Mesothelial cell of epicardium (in vitro differentiated cells): Measurements from ENCODE around the gene OTUD1. TPM values are rescaled to one million over a fixed set of nuclear protein-coding genes. Genes with fewer than 3 reads are reported as not detected.

Experiments
- DNase-seq, 2 experiments: peaks; one replicate each; pipeline ENCODE4 v3.0.0; 2021; ENCODE audit warnings: low spot score in 2 of 2; ENCODE audit not compliant: unreplicated experiment in 2 of 2
- H3K27ac Mint-ChIP-seq: 2 replicates; pipeline ENCODE4 v1.8.0; 2021; ENCODE audit warnings: mixed read lengths
- H3K27me3 Mint-ChIP-seq: 2 replicates; pipeline ENCODE4 v1.8.0; 2021; ENCODE audit warnings: low read depth, mixed read lengths
- H3K36me3 Mint-ChIP-seq: 2 replicates; pipeline ENCODE4 v1.8.0; 2021; ENCODE audit warnings: mixed read lengths
- H3K4me1 Mint-ChIP-seq: 2 replicates; pipeline ENCODE4 v1.8.0; 2021; ENCODE audit warnings: mixed read lengths
- H3K4me3 Mint-ChIP-seq: 2 replicates; pipeline ENCODE4 v1.8.0; 2021; ENCODE audit warnings: mild to moderate bottlenecking, moderate library complexity, mixed read lengths
- H3K9me3 Mint-ChIP-seq: 2 replicates; pipeline ENCODE4 v1.8.0; 2021; ENCODE audit warnings: mixed read lengths
- CTCF ChIP-seq: fragments of 200-600 bp; sonication (generic); IDR thresholded peaks from one replicate; pipeline ENCODE4 v1.5.0; 2021; ENCODE audit warnings: antibody characterized with exemption; ENCODE audit not compliant: unreplicated experiment
- total RNA-seq: library from RNA; stranded (reverse); gene quantifications from 3 replicates; pipeline ENCODE4 v1.2.1, GENCODE V29; 2021

The OTUD1 gene
- total RNA-seq, 1 donor from 2014 or later: 11.7 TPM

GRCh38 chr10:23417254-23417653, 21.6 kb upstream of the OTUD1 start:
- Mint-ChIP-seq H3K9me3 (no peaks in the 10 kb centered on the region), H3K4me3 (no peak overlapping the region), H3K27me3 (peaks cover 2% of the 10 kb centered on the region), H3K27ac (no peak overlapping the region), H3K36me3 (no peaks in the 10 kb centered on the region), H3K4me1 (peaks cover 20% of the 10 kb centered on the region)
- DNase-seq: no peak
- no peak for TF ChIP-seq CTCF

- no peaks in the 10 kb centered on the region for H3K9me3 Mint-ChIP-seq
- H3K4me3 Mint-ChIP-seq: no peak overlapping the region
- H3K4me1 Mint-ChIP-seq: peaks cover 27% of the 10 kb centered on the region
- TF ChIP-seq CTCF: no peak
- H3K27me3 Mint-ChIP-seq: no peaks in the 10 kb centered on the region
- DNase-seq: no peak
- H3K36me3 Mint-ChIP-seq: no peaks in the 10 kb centered on the region
- H3K27ac Mint-ChIP-seq: no peak overlapping the region
Observed at GRCh38 chr10:23418051-23418681, 20.7 kb upstream of the OTUD1 start.

- no peak for DNase-seq
- Mint-ChIP-seq H3K4me3 (no peak overlapping the region), H3K27ac (no peak overlapping the region), H3K27me3 (no peaks in the 10 kb centered on the region), H3K9me3 (no peaks in the 10 kb centered on the region), H3K4me1 (peaks cover 28% of the 10 kb centered on the region), H3K36me3 (no peaks in the 10 kb centered on the region)
- TF ChIP-seq CTCF: no peak
Observed at GRCh38 chr10:23419201-23419600, 19.7 kb upstream of the OTUD1 start.

- no peak for TF ChIP-seq CTCF
- Mint-ChIP-seq H3K4me3 (no peak overlapping the region), H3K4me1 (peaks cover 28% of the 10 kb centered on the region), H3K9me3 (no peaks in the 10 kb centered on the region), H3K27ac (no peak overlapping the region), H3K36me3 (no peaks in the 10 kb centered on the region), H3K27me3 (no peaks in the 10 kb centered on the region)
- DNase-seq: no peak
Observed at GRCh38 chr10:23419655-23420329, 19.1 kb upstream of the OTUD1 start.

GRCh38 chr10:23421397-23421796, 17.5 kb upstream of the OTUD1 start:
- Mint-ChIP-seq H3K4me3 (no peak overlapping the region), H3K4me1 (peaks cover 28% of the 10 kb centered on the region), H3K36me3 (no peaks in the 10 kb centered on the region), H3K27me3 (no peaks in the 10 kb centered on the region), H3K27ac (peak overlapping the region; percentile 74), H3K9me3 (no peaks in the 10 kb centered on the region)
- no peak for DNase-seq
- no peak for TF ChIP-seq CTCF
